ENCODE data around the gene PRG3.

GRCh38 chr11:57377107-57377506 lies 3.8 kb downstream of the PRG3 start:
- no peak for TF ChIP-seq CTCF (IDR thresholded peaks at IDR 0.05)
- TF ChIP-seq EP300 (IDR thresholded peaks at IDR 0.05) = no peak
